HEK293T (cell line): ENCODE measurements around the gene NTN4.

Source experiments
- ARNT ChIP-seq: fragments of 450-650 bp; IDR thresholded peaks from 2 replicates; pipeline ENCODE4 v1.6.1; 2017; ENCODE audit warnings: mild to moderate bottlenecking
- BHLHE40 ChIP-seq: fragments of 450-650 bp; IDR thresholded peaks from 2 replicates; pipeline ENCODE4 v1.6.1; 2016; ENCODE audit warnings: mild to moderate bottlenecking, moderate library complexity, borderline replicate concordance
- CTBP1 ChIP-seq: fragments of 450-650 bp; IDR thresholded peaks from 2 replicates; pipeline ENCODE4 v1.6.1; 2016; ENCODE audit warnings: borderline replicate concordance
- FOXA1 ChIP-seq: fragments of 450-650 bp; IDR thresholded peaks from 2 replicates; pipeline ENCODE4 v1.6.1; 2016; ENCODE audit warnings: mild to moderate bottlenecking
- FOXK2 ChIP-seq: fragments of 450-650 bp; IDR thresholded peaks from 2 replicates; pipeline ENCODE4 v1.6.1; 2016; ENCODE audit warnings: mild to moderate bottlenecking
- FOXM1 ChIP-seq: fragments of 450-650 bp; IDR thresholded peaks from 2 replicates; pipeline ENCODE4 v1.6.1; 2017; ENCODE audit warnings: mild to moderate bottlenecking, borderline replicate concordance
- HDGF ChIP-seq: fragments of 450-650 bp; IDR thresholded peaks from 2 replicates; pipeline ENCODE4 v1.6.1; 2017; ENCODE audit warnings: antibody characterized with exemption, borderline replicate concordance
- L3MBTL2 ChIP-seq: fragments of 450-650 bp; conservative IDR thresholded peaks from 2 replicates; pipeline ENCODE4 v1.6.1; 2016; ENCODE audit warnings: mild to moderate bottlenecking
- SP1 ChIP-seq: fragments of 450-650 bp; IDR thresholded peaks from 2 replicates; pipeline ENCODE4 v1.6.1; 2017
- SUZ12 ChIP-seq: fragments of 450-650 bp; IDR thresholded peaks from 2 replicates; pipeline ENCODE4 v1.6.1; 2016; ENCODE audit warnings: mild to moderate bottlenecking
- TARDBP ChIP-seq: fragments of 450-650 bp; IDR thresholded peaks from 2 replicates; pipeline ENCODE4 v1.6.1; 2016
- ZNF384 ChIP-seq: fragments of 450-650 bp; IDR thresholded peaks from 2 replicates; pipeline ENCODE4 v1.6.1; 2016

GRCh38 chr12:95763809-95764253 lies 26.7 kb downstream of the NTN4 start:
- TF ChIP-seq HDGF (no peak), SP1 (no peak), ARNT (no peak), FOXA1 (no peak), SUZ12 (no peak), FOXK2 (no peak), ZNF384 (no peak), BHLHE40 (no peak), FOXM1 (no peak), CTBP1 (no peak), TARDBP (no peak), L3MBTL2 (no peak)
